Limb (tissue), 2 donors: ENCODE data around the gene SPATA32.
A peak's percentile ranks its signal among the peaks of the same experiment; 100 is the strongest.
"Not testable (repeated sequence)": the region's sequence is repeated elsewhere in the genome, so short reads cannot be mapped to it uniquely, and the experiment has no call there.

Experiments
- DNase-seq, 2 donors: peaks; one replicate each; pipeline ENCODE4 v3.0.0-alpha.2; 2016; ENCODE audit errors: extremely low spot score in 2 of 2

Gene SPATA32

GRCh38 chr17:45271603-45272002, 9.7 kb upstream of the SPATA32 start:
- no peak for DNase-seq

GRCh38 chr17:45270828-45271418, 9.0 kb upstream of the SPATA32 start:
- DNase-seq, result peak in 1 of 2 donors; percentile 32

DNA sequence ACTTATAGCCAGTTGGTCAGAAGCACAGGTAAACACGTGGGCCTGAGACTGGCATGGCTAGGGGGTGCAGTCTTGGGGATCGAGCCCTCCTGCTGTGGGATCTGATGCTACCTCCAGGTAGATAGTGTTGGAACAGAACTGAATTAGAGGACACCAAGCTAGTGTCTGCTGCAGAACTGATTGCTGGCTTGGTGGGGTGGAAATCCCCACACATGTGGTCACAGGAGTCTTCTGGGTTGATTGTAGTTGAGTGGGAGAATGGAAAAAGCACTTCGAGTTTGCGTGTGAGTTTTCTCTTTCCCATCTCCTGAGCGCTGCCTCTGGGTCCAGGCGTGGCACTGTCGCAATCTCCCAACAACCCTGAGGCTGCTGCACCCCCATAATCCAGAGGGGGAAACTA, 8.0 kb upstream of the SPATA32 start:
- no peak for DNase-seq

DNA sequence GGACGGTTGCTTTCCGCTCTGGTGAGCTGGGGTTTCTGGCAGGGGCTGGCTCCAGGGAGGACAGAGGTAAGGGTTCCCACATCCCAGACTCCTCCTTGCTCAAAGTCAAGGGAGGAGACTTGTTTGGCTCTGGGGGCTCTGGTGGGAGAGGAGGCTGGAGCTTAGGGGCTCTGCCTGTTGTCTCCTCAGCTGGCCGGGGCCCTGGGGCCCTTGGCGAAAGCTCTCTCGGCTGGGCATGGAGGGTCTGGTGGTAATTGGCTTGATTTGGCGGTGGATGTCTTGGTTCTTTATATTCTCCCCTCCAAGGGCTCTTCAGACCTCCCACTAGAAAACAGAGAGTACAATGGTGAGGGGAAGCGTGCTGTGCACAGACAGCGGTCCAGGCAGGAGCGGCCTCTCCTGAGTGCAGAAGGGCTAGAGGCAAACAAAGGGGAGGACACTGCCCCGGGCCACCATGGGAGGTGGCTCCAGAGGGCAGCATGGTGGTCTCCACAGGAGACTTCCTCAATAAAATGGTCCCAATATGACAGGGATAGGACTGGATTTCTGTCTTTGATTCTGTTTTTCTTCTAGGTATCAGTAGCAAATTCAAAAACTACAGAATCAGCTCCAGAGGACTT, 5.7 kb upstream of the SPATA32 start:
- peak in 1 of 2 donors; percentile 16 for DNase-seq

DNA sequence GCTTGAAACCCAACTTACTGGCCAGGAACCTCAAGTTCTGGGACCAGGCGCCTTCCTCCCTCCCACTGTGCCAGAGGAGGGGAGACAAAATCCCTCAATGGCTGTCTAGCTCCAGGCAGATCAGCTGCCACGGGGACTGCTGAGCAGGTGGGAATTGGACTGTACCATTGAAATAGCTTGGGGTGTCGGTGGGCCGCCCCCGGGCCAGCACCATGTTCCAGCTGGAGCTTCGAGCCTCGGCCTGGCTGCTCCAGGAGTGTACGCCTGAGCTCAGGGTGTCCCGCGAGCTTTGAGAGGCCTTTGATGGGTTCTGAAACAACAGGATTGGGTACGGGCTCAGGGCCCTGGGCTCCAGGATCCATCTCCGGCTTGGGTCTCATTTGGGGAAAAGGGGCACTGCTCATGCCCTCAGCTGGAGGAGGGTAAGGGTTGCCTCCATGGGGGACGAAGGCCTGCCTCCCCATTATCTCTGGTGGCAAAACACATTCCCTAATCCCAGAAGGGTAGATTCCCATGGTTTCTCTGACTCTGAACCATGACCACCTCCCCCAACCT, 4.6 kb upstream of the SPATA32 start:
- DNase-seq, result no peak

GRCh38 chr17:45265821-45266220, 3.9 kb upstream of the SPATA32 start:
- DNase-seq, result no peak

GRCh38 chr17:45264988-45265387, 3.1 kb upstream of the SPATA32 start:
- DNase-seq, result peak in 1 of 2 donors; percentile 17

GRCh38 chr17:45264430-45264829, 2.5 kb upstream of the SPATA32 start:
- DNase-seq, result peak in 1 of 2 donors; percentile 17

DNA sequence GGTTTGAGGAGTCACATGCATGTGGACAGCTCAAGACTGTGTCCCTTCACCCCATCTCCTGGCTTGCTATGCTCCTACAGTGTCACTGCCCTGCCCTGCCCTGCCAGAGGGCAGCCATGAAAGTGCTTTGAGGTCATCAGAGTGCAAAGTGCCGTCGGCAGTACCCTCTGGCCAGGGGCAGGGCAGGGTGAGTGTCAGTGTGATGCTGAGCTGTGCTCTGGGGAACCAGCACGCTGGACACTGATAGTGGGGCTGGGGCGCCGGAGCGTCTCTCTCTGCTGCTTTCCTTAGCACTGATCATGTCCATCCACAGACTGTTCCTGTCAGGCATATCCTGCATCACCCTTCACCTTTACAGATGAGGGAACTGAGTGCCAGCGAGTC, 1.6 kb upstream of the SPATA32 start:
- DNase-seq, result peak in 1 of 2 donors; percentile 8

GRCh38 chr17:45262516-45263476, 902 bp upstream of the SPATA32 start:
- DNase-seq, result peak in 1 of 2 donors; percentile 28

DNA sequence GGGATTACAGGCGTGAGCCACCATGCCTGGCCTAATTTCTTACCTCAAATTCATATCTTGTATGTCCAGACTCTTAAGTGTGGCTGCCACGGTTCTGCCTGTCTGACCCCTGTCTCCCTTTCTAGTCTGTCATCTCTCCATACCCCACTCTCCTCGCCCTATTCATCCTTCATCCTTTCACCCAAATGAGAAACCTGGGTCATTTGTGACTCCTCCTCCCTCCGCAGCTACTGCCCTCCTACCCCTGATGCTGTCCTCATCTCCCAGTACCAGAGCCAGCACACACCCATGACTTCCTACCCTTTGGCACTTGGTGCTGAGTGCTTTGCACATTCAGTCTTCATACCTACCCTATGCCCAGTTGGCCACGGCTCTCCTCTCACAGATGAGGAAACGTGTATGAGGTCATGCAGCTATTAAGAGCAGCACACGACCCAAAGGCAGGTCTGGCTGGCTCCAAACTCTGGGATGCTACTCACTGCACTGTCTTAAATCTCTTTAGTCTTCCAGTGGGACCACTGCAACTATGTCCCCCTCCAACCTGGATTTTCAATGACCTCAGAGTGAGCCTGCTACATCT, 1.6 kb downstream of the SPATA32 start:
- DNase-seq, result peak in 1 of 2 donors; percentile 14

GRCh38 chr17:45258981-45259380, 2.9 kb downstream of the SPATA32 start:
- no peak for DNase-seq

- DNase-seq, result no peak
Measured at GRCh38 chr17:45257115-45257514, 4.8 kb downstream of the SPATA32 start.

- no peak for DNase-seq
Measured at GRCh38 chr17:45256114-45256966, 5.6 kb downstream of the SPATA32 start.

GRCh38 chr17:45255358-45255757, 6.5 kb downstream of the SPATA32 start:
- DNase-seq, result no peak

- DNase-seq, result no peak
Measured at GRCh38 chr17:45253879-45254278, 8.0 kb downstream of the SPATA32 start.

GRCh38 chr17:45253237-45253636, 8.7 kb downstream of the SPATA32 start:
- not testable (repeated sequence) for DNase-seq

DNA sequence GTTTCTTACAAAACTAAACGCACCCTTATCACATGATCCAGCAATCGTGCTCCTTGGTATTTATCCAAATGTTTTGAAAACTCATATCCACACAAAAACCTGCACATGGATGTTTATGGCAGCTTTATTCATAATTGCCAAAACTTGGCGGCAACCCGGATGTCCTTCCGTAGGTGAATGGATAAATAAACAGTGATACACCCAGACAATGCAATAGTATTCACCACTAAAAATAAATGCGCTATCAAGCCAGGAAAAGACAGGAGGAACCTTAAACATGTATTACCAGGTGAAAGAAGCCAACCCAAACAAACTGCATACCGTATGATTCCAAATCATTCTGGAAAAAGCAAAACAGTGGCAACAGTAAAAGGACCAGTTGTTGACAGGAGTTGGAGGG, 10.0 kb downstream of the SPATA32 start:
- DNase-seq, result no peak

GRCh38 chr17:45248132-45248957, 13.5 kb downstream of the SPATA32 start:
- no peak for DNase-seq
